GM23248 (cell line): ENCODE data around the gene ARV1.

ENCODE experiments used
- EZH2 ChIP-seq: fragments of 200-600 bp; sonication (generic); IDR thresholded peaks from 2 replicates; pipeline ENCODE4 v1.6.1; 2018; ENCODE audit warnings: antibody characterized with exemption, mild to moderate bottlenecking; ENCODE audit not compliant: insufficient read depth, poor library complexity, severe bottlenecking
- EZH2phosphoT487 ChIP-seq: fragments of 200-600 bp; sonication (generic); IDR thresholded peaks from 2 replicates; pipeline ENCODE4 v1.6.1; 2018; ENCODE audit warnings: antibody characterized with exemption, moderate library complexity, mild to moderate bottlenecking, low read depth; ENCODE audit not compliant: insufficient read depth

DNA sequence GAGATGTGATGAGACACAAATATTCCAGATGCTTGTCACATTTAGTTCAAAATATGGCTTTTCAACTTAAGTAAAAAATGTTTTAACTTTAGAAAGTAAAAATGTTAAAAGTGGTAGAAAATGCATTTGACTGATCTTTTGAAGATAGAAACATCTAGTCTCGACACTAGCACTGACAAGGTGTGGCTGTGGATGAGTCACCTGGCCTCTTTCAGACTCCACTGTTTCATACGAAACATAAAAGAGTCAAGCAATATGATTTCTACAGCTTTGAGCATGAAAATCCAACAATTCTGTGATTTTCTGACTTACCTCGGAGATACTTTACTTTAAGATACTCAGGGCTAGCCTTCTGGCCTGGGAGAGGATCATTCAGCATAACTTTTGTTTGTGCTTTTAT, 47.9 kb upstream of the ARV1 start:
- TF ChIP-seq EZH2phosphoT487 (no peak), EZH2 (no peak)
